Measurements from ENCODE around the gene DNAJC5. TPM values are rescaled to one million over a fixed set of nuclear protein-coding genes. Genes with fewer than 3 reads are reported as not detected.

The DNAJC5 gene
- total RNA-seq, 4 donors from 2014 or later, result 40.6 to 59.7 (median 49.7) TPM

DNA sequence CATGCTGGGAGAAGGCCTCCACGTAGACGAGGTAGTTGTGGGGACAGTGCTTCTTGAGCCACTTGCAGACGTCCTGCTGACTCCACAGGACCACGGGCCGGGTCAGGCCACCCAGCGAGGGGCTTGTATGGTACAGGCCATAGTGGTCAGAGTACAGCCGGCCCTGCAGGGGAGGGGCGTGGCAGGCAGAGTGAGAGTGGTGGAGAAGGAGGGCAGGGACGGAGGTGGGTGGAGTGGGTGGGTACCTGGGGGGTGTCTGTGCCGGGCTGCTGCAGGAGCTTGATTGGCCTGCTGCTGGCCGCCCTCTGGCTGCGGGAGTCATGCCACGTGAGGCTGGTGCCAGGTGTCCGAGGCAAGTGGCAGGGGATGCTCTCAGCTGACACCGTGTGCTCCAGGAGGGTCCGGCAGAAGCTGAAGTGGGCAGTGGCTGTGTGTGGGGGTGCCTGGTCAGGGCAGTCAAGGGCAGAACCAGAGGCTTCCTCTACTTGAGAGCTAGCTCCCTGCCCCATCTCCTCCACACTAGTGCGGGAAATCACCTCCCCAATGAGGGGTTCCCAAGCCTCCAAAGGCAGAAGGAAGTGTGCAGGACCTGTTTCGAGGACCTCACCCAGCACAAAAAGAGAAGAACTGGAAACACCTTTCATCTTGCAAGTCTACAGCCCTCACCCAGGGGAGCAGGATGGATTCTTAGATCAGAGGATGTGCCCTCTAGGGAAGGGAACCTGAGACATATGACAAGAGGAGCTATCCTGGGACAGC, 82.2 kb downstream of the DNAJC5 start:
- 86 to 90% methylated on average over 18 of the region's 18 CpGs for WGBS, 2 donors
- intact Hi-C loops (cut with DNase I; ENCODE audit: low total_unique reads), result loop anchor here (10.0 kb wide), 1 partner anchor 192 kb away; no protein-coding TSS in a partner anchor
- TF ChIP-seq POLR2A (IDR thresholded peaks at IDR 0.05), result no peak
- TF ChIP-seq, protein P1, sequence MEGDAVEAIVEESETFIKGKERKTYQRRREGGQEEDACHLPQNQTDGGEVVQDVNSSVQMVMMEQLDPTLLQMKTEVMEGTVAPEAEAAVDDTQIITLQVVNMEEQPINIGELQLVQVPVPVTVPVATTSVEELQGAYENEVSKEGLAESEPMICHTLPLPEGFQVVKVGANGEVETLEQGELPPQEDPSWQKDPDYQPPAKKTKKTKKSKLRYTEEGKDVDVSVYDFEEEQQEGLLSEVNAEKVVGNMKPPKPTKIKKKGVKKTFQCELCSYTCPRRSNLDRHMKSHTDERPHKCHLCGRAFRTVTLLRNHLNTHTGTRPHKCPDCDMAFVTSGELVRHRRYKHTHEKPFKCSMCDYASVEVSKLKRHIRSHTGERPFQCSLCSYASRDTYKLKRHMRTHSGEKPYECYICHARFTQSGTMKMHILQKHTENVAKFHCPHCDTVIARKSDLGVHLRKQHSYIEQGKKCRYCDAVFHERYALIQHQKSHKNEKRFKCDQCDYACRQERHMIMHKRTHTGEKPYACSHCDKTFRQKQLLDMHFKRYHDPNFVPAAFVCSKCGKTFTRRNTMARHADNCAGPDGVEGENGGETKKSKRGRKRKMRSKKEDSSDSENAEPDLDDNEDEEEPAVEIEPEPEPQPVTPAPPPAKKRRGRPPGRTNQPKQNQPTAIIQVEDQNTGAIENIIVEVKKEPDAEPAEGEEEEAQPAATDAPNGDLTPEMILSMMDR (IDR thresholded peaks at IDR 0.05), result no peak
- DNase-seq (ENCODE audit: low spot score in 2 of 2), result no peak
- no peak overlapping the region for H3K4me3 ChIP-seq (ENCODE audit: low read depth, poor library complexity, severe bottlenecking)

GRCh38 chr20:63977739-63978276, 82.9 kb downstream of the DNAJC5 start:
- TF ChIP-seq, protein P1 (IDR thresholded peaks at IDR 0.05), result no peak
- no peak for TF ChIP-seq POLR2A (IDR thresholded peaks at IDR 0.05)
- DNase-seq (ENCODE audit: low spot score in 2 of 2), result no peak
- WGBS, 2 donors, result 47 to 79% methylated on average over 6 to 16 of the region's 16 CpGs
- intact Hi-C loops (cut with DNase I; ENCODE audit: low total_unique reads), result loop anchor here (10.0 kb wide), 1 partner anchor 193 kb away; no protein-coding TSS in a partner anchor
- H3K4me3 ChIP-seq (ENCODE audit: low read depth, poor library complexity, severe bottlenecking), result no peak overlapping the region

GRCh38 chr20:63978319-63979228, 83.6 kb downstream of the DNAJC5 start:
- WGBS, 2 donors, result 9 to 13% methylated on average over 40 to 50 of the region's 52 CpGs
- H3K4me3 ChIP-seq (ENCODE audit: low read depth, poor library complexity, severe bottlenecking), result peak overlapping the region; percentile 45
- DNase-seq (ENCODE audit: low spot score in 2 of 2), result peak in 1 of 2 donors; percentile 92
- intact Hi-C loops (cut with DNase I; ENCODE audit: low total_unique reads), result loop anchor here (10.0 kb wide), 1 partner anchor 194 kb away; no protein-coding TSS in a partner anchor
- TF ChIP-seq, protein P1 (IDR thresholded peaks at IDR 0.05), result no peak
- no peak for TF ChIP-seq POLR2A (IDR thresholded peaks at IDR 0.05)

- TF ChIP-seq POLR2A (IDR thresholded peaks at IDR 0.05), result no peak
- TF ChIP-seq, protein P1 (IDR thresholded peaks at IDR 0.05), result no peak
- intact Hi-C loops (cut with DNase I; ENCODE audit: low total_unique reads), result loop anchor here (10.0 kb wide), 1 partner anchor 194 kb away; no protein-coding TSS in a partner anchor
Measured at GRCh38 chr20:63979229-63979556, 84.3 kb downstream of the DNAJC5 start.

DNA sequence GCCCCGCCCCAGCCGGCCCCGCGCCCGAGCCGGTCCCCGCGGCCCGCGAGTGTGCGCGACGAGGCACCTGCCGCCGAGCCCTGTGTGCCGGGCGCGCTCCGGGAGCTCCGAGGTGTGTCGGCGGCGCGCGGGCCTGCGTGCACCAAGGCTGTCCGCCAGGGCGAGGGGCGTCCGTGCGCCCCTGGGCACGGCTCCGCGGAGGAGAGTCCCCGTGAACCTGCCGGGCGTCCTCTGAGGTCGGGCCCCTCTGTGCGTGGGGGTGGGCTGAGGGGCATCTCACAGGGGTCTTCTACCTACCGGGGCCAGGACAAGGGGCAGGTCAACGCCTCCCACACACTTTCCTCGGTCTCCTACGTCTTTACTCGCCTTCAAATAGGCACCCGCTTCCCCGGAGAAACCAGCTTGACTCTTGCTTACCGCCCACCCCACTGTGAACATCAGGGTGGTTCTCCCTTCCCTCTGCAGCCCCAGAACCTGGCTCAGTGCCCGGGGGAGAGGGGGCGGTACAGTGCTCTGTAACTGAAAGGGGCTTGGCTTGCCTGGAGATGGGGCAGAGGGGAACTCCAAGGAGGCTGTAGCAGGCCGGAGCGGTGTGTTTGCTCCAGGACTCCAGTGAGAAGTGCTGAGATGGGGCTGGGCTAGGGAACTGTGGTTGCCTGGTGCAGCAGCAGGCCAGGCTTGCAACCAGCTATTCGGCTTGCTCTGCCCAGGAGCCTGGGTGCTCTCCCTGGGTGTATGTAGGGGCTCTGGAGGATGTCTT, 84.8 kb downstream of the DNAJC5 start, which contains the start of gene SAMD10:
Gene SAMD10 (minus strand): TSS at position 86 of the 760 bp plus-strand sequence. CDS start 175 bp downstream, outside the sequence.
- TF ChIP-seq, protein P1 (IDR thresholded peaks at IDR 0.05), result no peak
- TF ChIP-seq POLR2A (IDR thresholded peaks at IDR 0.05), result no peak
- 2 to 3% methylated on average over 16 to 26 of the region's 52 CpGs for WGBS, 2 donors
- DNase-seq (ENCODE audit: low spot score in 2 of 2), result no peak
- peak within 1 kb of the TSS; percentile 45 for H3K4me3 ChIP-seq (ENCODE audit: low read depth, poor library complexity, severe bottlenecking)
- intact Hi-C loops (cut with DNase I; ENCODE audit: low total_unique reads), result loop anchor here (10.0 kb wide), 1 partner anchor 195 kb away; no protein-coding TSS in a partner anchor

More at GRCh38 chr20:63979229-63979556, 84.3 kb downstream of the DNAJC5 start:
- peak overlapping the region; percentile 45 for H3K4me3 ChIP-seq (ENCODE audit: low read depth, poor library complexity, severe bottlenecking)
- DNase-seq (ENCODE audit: low spot score in 2 of 2), result no peak
- WGBS, 2 donors, result 0 to 3% methylated on average over 6 to 25 of the region's 47 CpGs
